Measurements from ENCODE around the gene TAF11. TPM values are rescaled to one million over a fixed set of nuclear protein-coding genes. Genes with fewer than 3 reads are reported as not detected.
"Not testable (repeated sequence)": the region's sequence is repeated elsewhere in the genome, so short reads cannot be mapped to it uniquely, and the experiment has no call there.

The TAF11 gene
- total and polyA plus RNA-seq, 4 donors = 7.3 to 16.0 (median 12.1) TPM

DNA sequence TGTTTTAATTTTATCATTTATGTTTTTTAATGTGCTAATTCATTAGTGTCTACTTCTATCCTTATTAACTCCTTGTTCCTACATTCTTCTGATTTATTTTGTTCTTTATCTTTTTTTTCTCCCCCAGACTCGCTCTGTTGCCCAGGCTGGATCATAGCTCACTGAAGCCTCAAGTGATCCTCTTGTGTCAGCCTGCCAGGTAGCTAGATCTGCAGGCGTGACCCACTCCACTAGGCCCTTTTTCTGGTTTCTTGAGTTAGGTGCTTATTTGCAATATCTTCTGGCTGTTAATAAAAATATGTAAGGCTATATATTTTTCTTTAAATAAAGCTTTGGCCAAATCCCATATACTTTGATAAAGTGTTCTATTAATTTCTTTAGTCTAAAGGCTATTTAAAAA is 2.8 kb downstream of the TAF11 start:
- no peak overlapping the region for H3K4me3 ChIP-seq (ENCODE audit: low read depth in 1 of 3, low read length in 3 of 3)
- peaks cover 0 to 8% (median 7%) of the 10 kb centered on the region in 4 donors for H3K36me3 ChIP-seq (ENCODE audit: control insufficient read depth in 4 of 4, insufficient read depth in 3 of 4, low read depth in 1 of 4, low read length in 3 of 4)
- DNase-seq (ENCODE audit: low spot score) = no peak
- WGBS = 94% methylated on average over 2 of the region's 2 CpGs
- H3K27ac ChIP-seq (ENCODE audit: low read depth in 1 of 2, low read length in 2 of 2) = no peak overlapping the region
- no peak for TF ChIP-seq FOXA2 (IDR thresholded peaks at IDR 0.05)
- no peak for TF ChIP-seq HNF4G (IDR thresholded peaks at IDR 0.05)
- TF ChIP-seq RXRA (IDR thresholded peaks at IDR 0.05) = no peak
- no peak for TF ChIP-seq RAD21 (IDR thresholded peaks at IDR 0.05)
- TF ChIP-seq, protein P1, sequence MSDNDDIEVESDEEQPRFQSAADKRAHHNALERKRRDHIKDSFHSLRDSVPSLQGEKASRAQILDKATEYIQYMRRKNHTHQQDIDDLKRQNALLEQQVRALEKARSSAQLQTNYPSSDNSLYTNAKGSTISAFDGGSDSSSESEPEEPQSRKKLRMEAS (IDR thresholded peaks at IDR 0.05) = no peak
- TF ChIP-seq JUND (IDR thresholded peaks at IDR 0.05) = no peak
- no peak for TF ChIP-seq HNF4A (conservative IDR thresholded peaks at IDR 0.05)
- H3K9me3 ChIP-seq (ENCODE audit: control insufficient read depth in 4 of 4, low read length in 3 of 4) = no peaks in the 10 kb centered on the region
- peaks cover 0 to 26% (median 14%) of the 10 kb centered on the region in 4 donors for H3K4me1 ChIP-seq (ENCODE audit: control insufficient read depth in 4 of 4, insufficient read depth in 4 of 4, low read length in 3 of 4)
- H3K27me3 ChIP-seq (ENCODE audit: control insufficient read depth in 4 of 4, insufficient read depth in 4 of 4, low read length in 3 of 4) = no peaks in the 10 kb centered on the region
- H3K9ac ChIP-seq (ENCODE audit: low read depth in 1 of 2, low read length in 2 of 2) = no peak overlapping the region

DNA sequence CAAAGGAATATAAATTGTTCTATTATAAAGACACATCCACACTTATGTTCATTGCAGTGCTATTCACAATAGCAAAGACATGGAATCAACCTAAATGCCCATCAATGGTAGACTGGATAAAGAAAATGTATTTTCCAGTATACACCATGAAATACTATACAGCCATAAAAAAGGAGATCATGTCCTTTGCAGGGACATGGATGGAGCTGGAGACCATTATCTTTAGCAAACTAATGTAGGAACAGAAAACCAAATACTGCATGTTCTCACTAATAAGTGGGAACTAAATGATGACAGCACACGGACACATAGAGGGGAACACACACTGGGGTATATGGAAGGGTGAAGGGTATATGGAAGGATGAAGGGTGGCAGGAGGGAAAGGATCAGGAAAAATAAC is 3.8 kb downstream of the TAF11 start:
- H3K27ac ChIP-seq (ENCODE audit: low read depth in 1 of 2, low read length in 2 of 2); H3K4me3 ChIP-seq (ENCODE audit: low read depth in 1 of 3, low read length in 3 of 3); H3K27me3 ChIP-seq (ENCODE audit: control insufficient read depth in 4 of 4, insufficient read depth in 4 of 4, low read length in 3 of 4); DNase-seq (ENCODE audit: low spot score); H3K9me3 ChIP-seq (ENCODE audit: control insufficient read depth in 4 of 4, low read length in 3 of 4); H3K9ac ChIP-seq (ENCODE audit: low read depth in 1 of 2, low read length in 2 of 2): not testable (repeated sequence)
- 97% methylated on average over 1 of the region's 1 CpG for WGBS
- Histone ChIP-seq H3K36me3 (ENCODE audit: control insufficient read depth in 4 of 4, insufficient read depth in 3 of 4, low read depth in 1 of 4, low read length in 3 of 4) (peaks cover 2 to 14% (median 14%) of the 10 kb centered on the region in 4 donors), H3K4me1 (ENCODE audit: control insufficient read depth in 4 of 4, insufficient read depth in 4 of 4, low read length in 3 of 4) (peaks cover 0 to 24% (median 14%) of the 10 kb centered on the region in 4 donors)

DNA sequence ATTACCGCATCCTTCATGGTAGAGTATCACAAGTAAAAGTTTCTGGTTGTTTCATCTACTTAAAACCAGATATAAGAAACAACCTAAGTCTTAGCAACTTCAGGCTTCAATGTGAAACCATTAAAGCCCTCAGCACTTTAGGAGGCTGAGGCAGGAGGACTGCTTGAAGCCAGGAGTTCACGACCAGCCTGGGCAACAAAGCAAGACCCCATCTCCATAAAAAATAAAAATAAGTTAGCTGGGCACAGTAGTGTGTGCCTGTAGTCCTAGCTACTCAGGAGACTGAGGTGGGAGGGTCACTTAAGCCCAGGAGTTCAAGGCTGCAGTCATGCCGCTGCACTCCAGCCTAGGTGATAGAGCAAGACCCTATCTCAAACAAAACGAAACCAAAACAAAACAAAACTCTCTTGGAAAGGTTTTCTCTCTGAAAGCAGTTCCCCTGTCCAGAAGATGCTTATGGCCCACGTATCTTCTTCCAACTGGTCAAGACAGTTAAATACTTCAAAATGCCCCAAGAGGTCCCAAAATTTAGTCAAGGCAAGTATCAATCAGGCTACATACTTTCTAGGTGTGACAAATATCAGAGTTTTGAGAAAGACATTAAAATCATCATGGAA is 9.9 kb downstream of the TAF11 start:
- no peaks in the 10 kb centered on the region for H3K27me3 ChIP-seq (ENCODE audit: control insufficient read depth in 4 of 4, insufficient read depth in 4 of 4, low read length in 3 of 4)
- peaks cover 9 to 42% (median 29%) of the 10 kb centered on the region in 4 donors for H3K36me3 ChIP-seq (ENCODE audit: control insufficient read depth in 4 of 4, insufficient read depth in 3 of 4, low read depth in 1 of 4, low read length in 3 of 4)
- no peaks in the 10 kb centered on the region for H3K4me1 ChIP-seq (ENCODE audit: control insufficient read depth in 4 of 4, insufficient read depth in 4 of 4, low read length in 3 of 4)
- no peak overlapping the region for H3K9ac ChIP-seq (ENCODE audit: low read depth in 1 of 2, low read length in 2 of 2)
- TF ChIP-seq, protein P1 (IDR thresholded peaks at IDR 0.05) = no peak
- TF ChIP-seq HNF4A (conservative IDR thresholded peaks at IDR 0.05) (no peak), SP1 (IDR thresholded peaks at IDR 0.05) (no peak), EGR1 (IDR thresholded peaks at IDR 0.05; ENCODE audit: low read depth in 2 of 2) (no peak), RAD21 (IDR thresholded peaks at IDR 0.05) (no peak), TAF1 (conservative IDR thresholded peaks at IDR 0.05) (no peak), HNF4G (IDR thresholded peaks at IDR 0.05) (no peak), JUND (IDR thresholded peaks at IDR 0.05) (no peak), FOXA1 (IDR thresholded peaks at IDR 0.05) (no peak), RXRA (IDR thresholded peaks at IDR 0.05) (no peak), NR2F2 (IDR thresholded peaks at IDR 0.05) (no peak), FOXA2 (IDR thresholded peaks at IDR 0.05) (no peak), YY1 (IDR thresholded peaks at IDR 0.05) (no peak), GABPA (IDR thresholded peaks at IDR 0.05 in 1 of 2, conservative IDR thresholded peaks at IDR 0.05 in 1 of 2) (no peak)
- TF ChIP-seq, protein P2, sequence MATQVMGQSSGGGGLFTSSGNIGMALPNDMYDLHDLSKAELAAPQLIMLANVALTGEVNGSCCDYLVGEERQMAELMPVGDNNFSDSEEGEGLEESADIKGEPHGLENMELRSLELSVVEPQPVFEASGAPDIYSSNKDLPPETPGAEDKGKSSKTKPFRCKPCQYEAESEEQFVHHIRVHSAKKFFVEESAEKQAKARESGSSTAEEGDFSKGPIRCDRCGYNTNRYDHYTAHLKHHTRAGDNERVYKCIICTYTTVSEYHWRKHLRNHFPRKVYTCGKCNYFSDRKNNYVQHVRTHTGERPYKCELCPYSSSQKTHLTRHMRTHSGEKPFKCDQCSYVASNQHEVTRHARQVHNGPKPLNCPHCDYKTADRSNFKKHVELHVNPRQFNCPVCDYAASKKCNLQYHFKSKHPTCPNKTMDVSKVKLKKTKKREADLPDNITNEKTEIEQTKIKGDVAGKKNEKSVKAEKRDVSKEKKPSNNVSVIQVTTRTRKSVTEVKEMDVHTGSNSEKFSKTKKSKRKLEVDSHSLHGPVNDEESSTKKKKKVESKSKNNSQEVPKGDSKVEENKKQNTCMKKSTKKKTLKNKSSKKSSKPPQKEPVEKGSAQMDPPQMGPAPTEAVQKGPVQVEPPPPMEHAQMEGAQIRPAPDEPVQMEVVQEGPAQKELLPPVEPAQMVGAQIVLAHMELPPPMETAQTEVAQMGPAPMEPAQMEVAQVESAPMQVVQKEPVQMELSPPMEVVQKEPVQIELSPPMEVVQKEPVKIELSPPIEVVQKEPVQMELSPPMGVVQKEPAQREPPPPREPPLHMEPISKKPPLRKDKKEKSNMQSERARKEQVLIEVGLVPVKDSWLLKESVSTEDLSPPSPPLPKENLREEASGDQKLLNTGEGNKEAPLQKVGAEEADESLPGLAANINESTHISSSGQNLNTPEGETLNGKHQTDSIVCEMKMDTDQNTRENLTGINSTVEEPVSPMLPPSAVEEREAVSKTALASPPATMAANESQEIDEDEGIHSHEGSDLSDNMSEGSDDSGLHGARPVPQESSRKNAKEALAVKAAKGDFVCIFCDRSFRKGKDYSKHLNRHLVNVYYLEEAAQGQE (IDR thresholded peaks at IDR 0.05) = no peak
- TF ChIP-seq, protein P3, sequence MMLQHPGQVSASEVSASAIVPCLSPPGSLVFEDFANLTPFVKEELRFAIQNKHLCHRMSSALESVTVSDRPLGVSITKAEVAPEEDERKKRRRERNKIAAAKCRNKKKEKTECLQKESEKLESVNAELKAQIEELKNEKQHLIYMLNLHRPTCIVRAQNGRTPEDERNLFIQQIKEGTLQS (IDR thresholded peaks at IDR 0.05) = no peak
- TF ChIP-seq, protein P4, sequence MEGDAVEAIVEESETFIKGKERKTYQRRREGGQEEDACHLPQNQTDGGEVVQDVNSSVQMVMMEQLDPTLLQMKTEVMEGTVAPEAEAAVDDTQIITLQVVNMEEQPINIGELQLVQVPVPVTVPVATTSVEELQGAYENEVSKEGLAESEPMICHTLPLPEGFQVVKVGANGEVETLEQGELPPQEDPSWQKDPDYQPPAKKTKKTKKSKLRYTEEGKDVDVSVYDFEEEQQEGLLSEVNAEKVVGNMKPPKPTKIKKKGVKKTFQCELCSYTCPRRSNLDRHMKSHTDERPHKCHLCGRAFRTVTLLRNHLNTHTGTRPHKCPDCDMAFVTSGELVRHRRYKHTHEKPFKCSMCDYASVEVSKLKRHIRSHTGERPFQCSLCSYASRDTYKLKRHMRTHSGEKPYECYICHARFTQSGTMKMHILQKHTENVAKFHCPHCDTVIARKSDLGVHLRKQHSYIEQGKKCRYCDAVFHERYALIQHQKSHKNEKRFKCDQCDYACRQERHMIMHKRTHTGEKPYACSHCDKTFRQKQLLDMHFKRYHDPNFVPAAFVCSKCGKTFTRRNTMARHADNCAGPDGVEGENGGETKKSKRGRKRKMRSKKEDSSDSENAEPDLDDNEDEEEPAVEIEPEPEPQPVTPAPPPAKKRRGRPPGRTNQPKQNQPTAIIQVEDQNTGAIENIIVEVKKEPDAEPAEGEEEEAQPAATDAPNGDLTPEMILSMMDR (IDR thresholded peaks at IDR 0.05; ENCODE audit: low read depth, low read length, missing input control) = no peak
- TF ChIP-seq, protein P5, sequence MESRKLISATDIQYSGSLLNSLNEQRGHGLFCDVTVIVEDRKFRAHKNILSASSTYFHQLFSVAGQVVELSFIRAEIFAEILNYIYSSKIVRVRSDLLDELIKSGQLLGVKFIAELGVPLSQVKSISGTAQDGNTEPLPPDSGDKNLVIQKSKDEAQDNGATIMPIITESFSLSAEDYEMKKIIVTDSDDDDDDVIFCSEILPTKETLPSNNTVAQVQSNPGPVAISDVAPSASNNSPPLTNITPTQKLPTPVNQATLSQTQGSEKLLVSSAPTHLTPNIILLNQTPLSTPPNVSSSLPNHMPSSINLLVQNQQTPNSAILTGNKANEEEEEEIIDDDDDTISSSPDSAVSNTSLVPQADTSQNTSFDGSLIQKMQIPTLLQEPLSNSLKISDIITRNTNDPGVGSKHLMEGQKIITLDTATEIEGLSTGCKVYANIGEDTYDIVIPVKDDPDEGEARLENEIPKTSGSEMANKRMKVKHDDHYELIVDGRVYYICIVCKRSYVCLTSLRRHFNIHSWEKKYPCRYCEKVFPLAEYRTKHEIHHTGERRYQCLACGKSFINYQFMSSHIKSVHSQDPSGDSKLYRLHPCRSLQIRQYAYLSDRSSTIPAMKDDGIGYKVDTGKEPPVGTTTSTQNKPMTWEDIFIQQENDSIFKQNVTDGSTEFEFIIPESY (IDR thresholded peaks at IDR 0.05) = no peak
- H3K9me3 ChIP-seq (ENCODE audit: control insufficient read depth in 4 of 4, low read length in 3 of 4) = no peaks in the 10 kb centered on the region
- H3K27ac ChIP-seq (ENCODE audit: low read depth in 1 of 2, low read length in 2 of 2) = no peak overlapping the region
- WGBS = 92% methylated on average over 5 of the region's 5 CpGs
- no peak for DNase-seq (ENCODE audit: low spot score)
- no peak overlapping the region for H3K4me3 ChIP-seq (ENCODE audit: low read depth in 1 of 3, low read length in 3 of 3)

Measured in liver (tissue), 9 donors.